Prostate gland (tissue), 2 donors: Measurements from ENCODE around the gene LGI1.

Experiments used
- CTCF ChIP-seq, 4 experiments: fragments of 200-600 bp in 2 of 4; fragments of 450-650 bp in 2 of 4; sonication (generic) in 2 of 4; IDR thresholded peaks; 1 replicate in 3 of 4; 2 replicates in 1 of 4; pipeline ENCODE4 v1.5.1; 2016 to 2019; ENCODE audit warnings: antibody characterized with exemption in 4 of 4, mild to moderate bottlenecking in 2 of 4, moderate library complexity in 2 of 4
- POLR2A ChIP-seq: fragments of 450-650 bp; IDR thresholded peaks from one replicate; pipeline ENCODE4 v1.6.1; 2016; ENCODE audit warnings: antibody characterized with exemption, mild to moderate bottlenecking

DNA sequence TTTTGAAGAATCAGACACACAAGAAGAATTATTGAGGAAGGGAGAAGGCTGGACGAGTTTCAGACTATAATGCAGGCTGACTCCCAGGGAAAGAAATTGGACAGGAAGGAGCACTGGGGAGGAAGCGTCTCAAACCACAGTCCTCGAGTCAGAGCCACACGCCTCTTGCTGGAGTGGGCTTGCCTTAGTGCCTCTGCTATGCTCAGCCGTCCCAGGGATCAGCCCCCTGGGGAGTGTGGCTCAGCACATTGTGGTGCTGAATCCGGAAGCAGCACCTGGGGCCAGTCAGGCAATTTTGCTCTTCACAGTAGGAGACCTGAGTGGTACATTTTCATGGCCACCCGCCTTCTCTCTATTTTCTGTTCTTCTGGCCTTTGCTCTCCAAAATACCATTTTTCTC lies 68.6 kb downstream of the LGI1 start:
- TF ChIP-seq CTCF (IDR thresholded peaks at IDR 0.05) (no peak), POLR2A (no peak)
